BE2C (cell line): Measurements from ENCODE around the gene RNF181.
"Not testable (repeated sequence)": the region's sequence is repeated elsewhere in the genome, so short reads cannot be mapped to it uniquely, and the experiment has no call there.

Experiments
- DNase-seq: peaks from one replicate; pipeline ENCODE4 v3.0.0-alpha.2; 2020
- H3K27me3 ChIP-seq: fragments of 250-450 bp; sonication (Bioruptor Pico); 2 replicates; pipeline ENCODE4 v1.5.1; 2020; ENCODE audit warnings: mild to moderate bottlenecking
- H3K36me3 ChIP-seq: fragments of 250-450 bp; sonication (Bioruptor Pico); 2 replicates; pipeline ENCODE4 v1.5.1; 2020; ENCODE audit warnings: mild to moderate bottlenecking
- H3K4me1 ChIP-seq: fragments of 250-450 bp; sonication (Bioruptor Pico); 2 replicates; pipeline ENCODE4 v1.5.1; 2020
- H3K4me3 ChIP-seq: 2 replicates; pipeline ENCODE4 v1.5.1; 2011; ENCODE audit warnings: low read depth, low read length
- H3K9me3 ChIP-seq: fragments of 250-450 bp; sonication (Bioruptor Pico); 2 replicates; pipeline ENCODE4 v1.5.1; 2020
- CTCF ChIP-seq: IDR thresholded peaks from 2 replicates; pipeline ENCODE4 v1.5.1; 2012; ENCODE audit warnings: mild to moderate bottlenecking, low read depth, low read length

The RNF181 gene

DNA sequence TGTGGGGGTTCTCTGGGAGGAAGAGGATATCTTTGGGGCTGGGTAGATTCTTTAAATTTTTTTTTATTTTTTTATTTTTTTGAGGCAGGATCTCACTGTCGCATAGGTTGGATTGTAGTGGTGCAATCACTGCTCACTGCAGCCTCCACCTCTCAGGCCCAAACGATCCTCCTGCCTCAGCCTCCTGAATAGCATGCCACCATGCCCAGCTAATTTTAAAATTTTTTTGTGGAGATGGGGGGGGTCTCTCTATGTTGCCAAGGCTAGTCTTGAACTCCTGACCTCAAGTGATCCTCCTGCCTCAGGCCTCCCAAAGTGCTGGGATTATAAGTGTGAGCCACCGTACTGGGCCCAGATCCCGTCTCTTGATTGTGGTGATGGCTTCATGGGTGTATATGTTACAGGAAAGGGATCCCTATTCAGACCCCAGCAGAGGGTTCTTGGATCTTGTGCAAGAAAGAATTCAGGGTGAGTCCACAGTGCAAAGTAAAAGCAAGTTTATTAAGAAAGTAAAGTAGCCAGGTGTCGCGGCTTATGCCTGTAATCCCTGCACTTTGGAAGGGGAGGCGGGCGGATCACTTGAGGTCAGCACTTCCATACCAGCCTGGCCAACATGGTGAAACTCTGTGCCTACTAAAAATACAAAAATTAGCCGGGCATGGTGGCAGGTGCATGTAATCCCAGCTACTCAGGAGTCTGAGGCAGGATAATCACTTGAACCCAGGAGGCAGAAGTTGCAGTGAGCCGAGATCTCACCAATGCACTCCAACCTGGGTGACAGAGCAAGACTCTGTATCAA is 18.4 kb downstream of the RNF181 start:
- no peak overlapping the region for H3K4me3 ChIP-seq

DNA sequence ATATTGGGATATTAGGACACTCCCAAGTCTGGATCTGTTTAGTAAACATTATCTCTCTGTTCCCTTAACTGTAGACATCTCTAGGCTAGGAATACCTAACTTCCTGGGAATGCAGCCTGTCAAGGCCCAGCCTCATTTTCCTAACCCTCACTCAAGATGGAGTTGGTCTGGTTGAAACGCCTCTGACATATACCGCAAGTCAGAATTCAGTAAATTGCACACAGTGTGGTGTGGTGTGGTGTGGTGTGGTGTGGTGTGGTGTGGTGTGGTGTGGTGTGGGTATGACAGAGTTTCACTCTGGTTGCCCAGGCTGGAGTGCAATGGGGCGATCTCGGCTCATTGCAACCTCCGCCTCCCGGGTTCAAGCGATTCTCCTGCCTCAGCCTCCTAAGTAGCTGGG is 19.2 kb downstream of the RNF181 start:
- not testable (repeated sequence) for H3K9me3 ChIP-seq, H3K4me1 ChIP-seq, H3K4me3 ChIP-seq, DNase-seq, H3K36me3 ChIP-seq, H3K27me3 ChIP-seq

More for the DNA sequence above, 18.4 kb downstream of the RNF181 start:
- TF ChIP-seq CTCF: no peak
- H3K27me3 ChIP-seq: no peaks in the 10 kb centered on the region
- no peaks in the 10 kb centered on the region for H3K36me3 ChIP-seq
- no peak for DNase-seq
- no peaks in the 10 kb centered on the region for H3K9me3 ChIP-seq
- H3K4me1 ChIP-seq: no peaks in the 10 kb centered on the region

- H3K4me3 ChIP-seq: no peak overlapping the region
- H3K36me3 ChIP-seq: peaks cover 6% of the 10 kb centered on the region
- TF ChIP-seq CTCF: no peak
- DNase-seq: no peak
- no peaks in the 10 kb centered on the region for H3K9me3 ChIP-seq
- no peaks in the 10 kb centered on the region for H3K4me1 ChIP-seq
- H3K27me3 ChIP-seq: no peaks in the 10 kb centered on the region
These were observed 19.8 kb downstream of the RNF181 start for GRCh38 chr2:85615413-85615728.

DNA sequence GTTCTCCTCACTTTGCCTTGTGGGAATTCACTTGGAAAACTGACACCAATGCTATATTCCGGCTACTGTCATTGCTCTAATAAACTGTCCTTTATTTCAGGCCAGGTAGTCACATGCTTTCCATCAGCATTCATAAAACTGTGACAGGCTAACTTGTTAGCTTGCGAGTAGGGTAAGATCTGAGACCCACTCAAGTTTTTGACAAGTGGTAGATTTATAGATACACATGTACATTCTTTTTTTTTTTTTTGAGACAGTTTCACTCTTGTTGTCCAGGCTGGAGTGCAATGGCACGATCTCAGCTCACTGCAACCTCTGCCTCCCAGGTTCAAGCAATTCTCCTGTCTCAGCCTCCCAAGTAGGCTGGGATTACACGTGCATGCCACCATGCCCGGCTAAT is 22.2 kb downstream of the RNF181 start:
- H3K4me1 ChIP-seq, H3K4me3 ChIP-seq, DNase-seq, H3K27me3 ChIP-seq, H3K9me3 ChIP-seq: not testable (repeated sequence)
- H3K36me3 ChIP-seq: peaks cover 11% of the 10 kb centered on the region

DNA sequence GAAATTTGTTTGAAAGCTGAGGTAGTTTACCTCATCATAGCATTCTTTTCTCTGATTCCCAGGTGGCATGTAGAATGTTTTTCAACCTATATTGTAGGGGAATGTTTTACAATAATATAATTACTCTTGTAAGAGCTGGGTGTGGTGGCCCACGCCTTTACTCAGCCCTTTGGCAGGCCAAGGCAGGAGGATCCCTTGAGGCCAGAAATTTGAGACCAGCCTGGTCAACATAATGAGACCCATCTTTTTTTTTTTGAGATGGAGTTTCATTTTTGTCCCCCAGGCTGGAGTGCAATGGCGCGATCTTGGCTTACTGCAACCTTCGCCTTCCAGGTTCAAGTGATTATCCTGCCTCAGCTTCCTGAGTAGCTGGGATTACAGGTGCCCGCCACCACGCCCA is 24.1 kb downstream of the RNF181 start:
- H3K9me3 ChIP-seq: no peaks in the 10 kb centered on the region
- H3K27me3 ChIP-seq: no peaks in the 10 kb centered on the region
- no peak for DNase-seq
- H3K4me3 ChIP-seq: no peak overlapping the region
- no peak for TF ChIP-seq CTCF
- H3K36me3 ChIP-seq: peaks cover 23% of the 10 kb centered on the region
- no peaks in the 10 kb centered on the region for H3K4me1 ChIP-seq

DNA sequence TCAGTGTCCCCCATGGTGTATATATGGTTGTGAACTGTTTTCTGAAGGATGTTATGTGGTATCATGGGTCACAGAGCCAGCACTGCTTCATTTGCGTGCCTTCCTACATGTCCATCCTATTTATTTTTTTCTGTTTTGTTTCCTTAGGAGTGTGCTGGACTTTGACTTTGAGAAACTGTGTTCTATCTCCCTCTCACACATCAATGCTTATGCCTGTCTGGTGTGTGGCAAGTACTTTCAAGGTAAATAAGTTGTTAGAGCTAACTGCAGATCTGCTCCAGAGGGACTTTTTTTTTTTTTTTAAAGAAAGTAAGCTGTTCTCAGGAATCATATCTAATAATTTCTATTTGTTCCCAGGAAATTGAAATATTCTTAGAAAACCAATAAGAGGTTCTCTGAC is 25.8 kb downstream of the RNF181 start:
- Histone ChIP-seq H3K36me3 (peaks cover 32% of the 10 kb centered on the region), H3K27me3 (no peaks in the 10 kb centered on the region), H3K4me3 (no peak overlapping the region), H3K4me1 (no peaks in the 10 kb centered on the region), H3K9me3 (no peaks in the 10 kb centered on the region)
- no peak for DNase-seq
- no peak for TF ChIP-seq CTCF

DNA sequence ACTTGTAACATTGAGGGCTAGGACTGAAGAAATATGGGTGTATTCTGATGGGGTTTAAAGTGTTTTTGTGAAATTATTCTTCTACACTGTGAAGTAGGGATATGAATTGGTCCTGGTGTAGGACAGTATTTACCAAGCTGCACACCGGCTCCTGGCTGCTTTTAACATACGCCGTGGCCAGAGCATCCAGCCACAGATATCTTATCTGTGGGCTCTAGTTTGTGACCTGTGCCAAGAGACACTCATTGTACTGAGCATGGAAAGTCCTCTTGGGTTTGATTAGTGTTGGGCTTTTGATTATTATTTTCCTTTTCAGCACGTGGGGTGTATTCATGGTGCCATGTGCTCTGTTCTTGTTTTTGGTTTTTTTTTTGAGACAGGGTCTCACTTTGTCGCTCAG is 28.4 kb downstream of the RNF181 start:
- TF ChIP-seq CTCF: no peak

More for the DNA sequence above, 28.4 kb downstream of the RNF181 start:
- Histone ChIP-seq H3K36me3 (peaks cover 36% of the 10 kb centered on the region), H3K9me3 (no peaks in the 10 kb centered on the region), H3K27me3 (no peaks in the 10 kb centered on the region), H3K4me1 (no peaks in the 10 kb centered on the region), H3K4me3 (no peak overlapping the region)
- DNase-seq: no peak
